ENCODE data around the gene SPRR4. TPM values are rescaled to one million over a fixed set of nuclear protein-coding genes. Genes with fewer than 3 reads are reported as not detected.
"Not testable (repeated sequence)": the region's sequence is repeated elsewhere in the genome, so short reads cannot be mapped to it uniquely, and the experiment has no call there.

Gene SPRR4
- polyA plus RNA-seq, 5 donors, result not detected

DNA sequence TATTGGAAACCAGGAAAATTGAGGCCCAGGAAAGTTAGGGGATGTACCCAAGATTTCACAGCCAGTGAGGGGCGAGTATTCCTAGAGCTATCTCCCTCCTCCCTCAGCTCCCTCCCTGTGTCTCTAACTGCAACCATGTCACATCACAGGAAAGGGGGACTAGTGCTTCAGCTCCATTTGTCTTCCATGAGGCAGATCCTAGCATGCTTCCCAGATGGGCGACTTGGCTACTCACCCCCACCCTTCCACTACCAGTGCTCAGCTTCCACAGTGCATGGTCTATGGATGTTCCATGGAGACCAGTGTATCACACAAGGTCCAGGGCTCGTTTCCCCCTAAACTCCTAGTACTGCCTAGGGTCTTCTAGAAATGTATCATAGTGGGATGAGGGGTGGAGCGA is 4.6 kb upstream of the SPRR4 start:
- no peak for DNase-seq

DNA sequence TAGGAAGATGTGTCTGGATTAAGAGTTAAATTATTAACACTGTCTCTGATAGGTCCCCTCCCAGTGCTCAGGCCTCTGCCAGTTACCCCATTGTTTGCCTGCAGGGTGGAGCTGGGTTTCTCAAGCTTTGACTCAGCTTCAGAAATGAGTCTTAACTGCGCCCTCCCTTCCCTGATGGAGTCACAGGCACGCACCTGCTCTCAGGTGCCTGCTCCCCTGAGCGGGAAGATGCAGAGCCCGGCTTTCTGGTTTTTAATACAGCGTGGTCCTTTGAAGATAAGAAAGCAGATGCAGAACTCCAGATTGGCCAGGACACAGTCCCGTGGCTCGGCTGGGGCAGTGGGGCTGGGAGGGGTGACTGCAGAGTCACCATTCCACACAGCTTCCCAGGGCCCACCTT is 3.2 kb upstream of the SPRR4 start:
- DNase-seq, result no peak

DNA sequence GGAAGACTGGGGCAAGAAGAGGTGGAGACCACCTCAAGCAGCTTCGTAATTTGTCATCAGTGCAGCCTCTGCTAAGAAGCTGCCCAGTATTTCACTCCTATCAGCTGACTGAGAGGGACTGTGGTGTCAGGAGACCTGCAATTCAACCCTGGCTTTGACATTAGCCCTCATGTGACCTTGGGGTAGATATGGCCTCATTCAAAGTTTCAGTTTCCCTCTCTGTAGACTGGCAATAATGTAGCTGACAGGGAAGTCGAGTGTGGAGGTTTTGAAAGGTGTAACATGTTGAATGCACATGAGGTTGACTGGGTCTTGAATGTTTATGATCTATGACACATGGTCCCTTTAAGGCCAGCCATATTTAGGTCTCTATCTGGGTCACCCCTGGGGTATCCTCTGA is 2.2 kb upstream of the SPRR4 start:
- DNase-seq, result no peak

DNA sequence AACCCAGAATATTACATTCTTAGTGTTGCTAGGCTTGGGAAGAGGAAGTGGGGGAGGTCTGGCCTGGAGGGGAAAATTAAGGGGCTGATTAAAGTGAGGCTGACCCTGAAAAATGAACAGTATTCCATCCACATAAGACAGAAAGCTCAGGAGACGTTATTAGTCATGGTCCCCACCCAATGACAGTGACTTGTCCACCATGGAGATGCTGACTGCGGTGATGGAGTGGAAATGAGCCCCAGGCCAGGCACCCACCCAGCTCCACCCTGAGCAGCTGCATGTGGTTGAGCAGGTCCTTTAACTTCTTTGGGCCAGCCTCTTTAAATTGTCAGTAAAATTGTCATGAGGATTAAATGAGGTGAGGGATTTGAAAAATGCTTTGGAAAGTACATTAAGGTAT is 1.4 kb upstream of the SPRR4 start:
- DNase-seq, result no peak

DNA sequence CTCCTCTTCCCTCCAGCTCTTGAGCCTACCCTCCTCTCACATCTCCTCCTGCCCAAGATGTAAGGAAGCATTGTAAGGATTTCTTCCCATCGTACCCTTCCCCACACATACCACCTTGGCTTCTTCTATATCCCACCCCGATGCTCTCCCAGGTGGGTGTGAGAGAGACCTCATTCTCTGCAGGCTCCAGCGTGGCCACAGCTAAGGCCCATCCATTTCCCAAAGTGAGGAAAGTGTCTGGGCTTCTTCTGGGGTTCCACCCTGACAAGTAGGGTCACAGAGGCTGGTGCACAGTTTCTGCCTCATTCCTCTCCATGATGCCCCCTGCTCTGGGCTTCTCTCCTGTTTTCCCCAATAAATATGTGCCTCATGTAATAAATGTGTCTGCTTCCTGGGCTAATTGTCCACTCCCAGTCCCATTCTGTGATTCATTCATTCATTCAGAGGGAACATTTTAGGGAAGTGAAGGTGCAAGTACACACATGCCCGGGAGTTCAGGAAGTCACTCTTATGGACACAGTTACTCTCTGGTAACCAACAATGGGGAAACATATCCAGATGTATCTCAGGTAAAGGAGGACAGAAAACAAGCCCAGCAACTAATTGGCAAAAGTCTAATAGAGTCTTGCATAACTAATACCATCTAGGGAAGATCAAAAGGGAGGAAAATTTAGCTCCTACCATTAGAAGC is 1.9 kb downstream of the SPRR4 start:
- no peak for DNase-seq

DNA sequence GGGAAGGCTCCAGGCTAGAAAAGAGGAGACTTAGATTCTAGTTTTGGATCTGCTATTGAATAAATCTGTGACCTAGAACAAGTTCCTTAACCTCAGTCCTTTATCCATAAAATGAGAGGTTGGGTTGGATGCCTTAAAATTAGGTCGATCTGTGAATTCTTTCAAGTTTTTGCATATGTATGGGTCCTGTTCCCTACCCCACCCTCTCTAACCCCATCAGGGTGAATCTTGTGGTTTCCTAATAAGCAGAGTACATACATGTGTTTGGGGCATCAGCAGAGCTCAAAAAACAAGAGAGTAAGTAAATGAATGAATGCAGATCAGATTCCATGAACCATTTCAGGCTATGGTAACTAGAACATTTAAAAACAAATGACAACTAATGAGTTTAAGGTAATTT is 6.2 kb downstream of the SPRR4 start:
- no peak for DNase-seq

DNA sequence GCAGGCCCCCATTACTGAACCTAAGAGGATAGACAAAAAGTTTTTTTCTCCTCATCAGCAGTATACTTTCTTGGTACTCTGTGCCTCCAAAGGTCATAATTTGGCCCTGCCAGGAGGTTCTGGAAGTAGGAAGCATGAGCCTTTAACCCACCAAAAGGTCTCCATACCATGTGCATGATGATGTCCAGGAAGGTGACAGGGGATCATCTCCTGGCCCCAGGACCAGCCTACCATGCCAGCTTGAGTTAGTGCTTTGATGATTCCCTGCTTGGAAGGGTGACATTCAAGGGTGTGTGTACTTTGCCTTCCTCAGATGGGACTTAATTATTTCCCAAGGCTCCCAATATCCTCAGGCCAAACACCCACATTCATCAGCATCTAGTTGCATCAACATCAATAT is 7.2 kb downstream of the SPRR4 start:
- no peak for DNase-seq

DNA sequence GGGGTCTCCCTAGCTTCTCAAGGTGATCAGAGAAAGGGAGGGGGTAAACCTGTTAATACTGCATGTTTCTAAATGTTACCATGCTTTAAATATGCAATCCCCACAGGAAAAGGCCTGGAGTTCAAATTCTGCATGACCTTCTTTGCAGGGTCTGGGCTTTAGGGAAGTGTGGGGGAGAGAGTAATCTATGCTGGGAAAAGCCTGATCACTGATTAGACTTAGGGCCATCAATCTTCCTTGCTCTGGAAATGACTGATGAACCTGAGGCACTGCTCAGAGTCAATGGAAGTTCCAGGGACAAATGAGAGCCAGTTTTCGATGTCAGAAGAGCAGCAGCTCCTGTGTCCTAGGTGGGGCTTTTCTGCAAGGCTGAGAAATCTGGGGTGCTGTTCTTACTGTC is 10.2 kb downstream of the SPRR4 start:
- no peak for DNase-seq

DNA sequence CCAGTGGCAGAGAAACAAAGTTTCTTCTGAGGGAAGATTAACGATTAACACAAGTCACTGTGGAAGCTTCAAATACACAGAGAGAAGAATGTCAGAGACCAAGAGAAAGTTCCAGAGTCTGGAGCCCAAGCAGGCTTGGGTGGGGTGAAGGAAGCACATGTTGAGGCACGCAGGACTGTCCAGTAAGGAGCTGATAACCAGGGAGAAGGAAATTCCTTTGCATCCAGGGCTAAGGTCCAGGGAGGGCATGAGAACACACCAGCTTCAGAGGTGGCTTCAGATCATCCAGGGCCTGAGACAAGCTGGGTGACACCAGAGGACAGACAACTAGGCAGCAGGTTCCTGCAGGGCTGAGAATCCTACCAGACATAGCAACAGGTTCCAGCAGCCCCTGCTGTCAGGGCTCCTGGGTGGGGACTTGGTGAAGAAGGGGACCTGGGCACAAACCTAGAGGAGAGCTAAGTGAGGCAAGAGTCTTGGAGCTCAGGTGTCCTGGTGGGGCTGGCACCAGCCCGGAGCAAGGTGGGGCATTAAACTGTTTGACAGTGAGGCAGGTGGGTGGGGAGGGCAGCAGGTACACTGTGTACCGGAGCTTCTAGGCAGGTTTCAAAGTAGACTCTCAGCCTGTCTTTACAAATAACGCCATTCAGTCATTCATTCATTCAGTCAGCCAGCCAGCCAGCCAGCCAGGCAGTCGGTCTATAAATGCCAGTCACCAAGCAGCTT is 10.9 kb downstream of the SPRR4 start:
- no peak for DNase-seq

DNA sequence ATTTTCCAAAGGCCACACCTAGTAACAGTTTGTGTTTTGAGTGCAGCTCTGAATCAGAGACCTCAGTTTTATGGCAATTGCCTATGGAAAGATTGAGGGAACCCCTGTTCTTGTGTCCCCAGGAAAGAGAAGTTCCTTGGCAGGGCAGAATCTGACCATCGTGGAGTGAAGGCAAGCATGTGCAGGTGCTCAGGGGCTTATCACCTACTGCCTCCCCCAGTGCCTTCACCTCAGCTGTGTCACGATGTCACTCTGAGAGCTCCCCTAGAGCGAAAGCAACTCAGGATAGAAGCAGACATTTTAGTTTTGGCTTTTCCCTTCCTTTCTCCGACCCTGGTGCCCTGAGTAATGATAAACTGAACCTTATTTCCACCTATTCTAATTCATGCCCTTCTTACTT is 11.6 kb downstream of the SPRR4 start:
- no peak for DNase-seq

DNA sequence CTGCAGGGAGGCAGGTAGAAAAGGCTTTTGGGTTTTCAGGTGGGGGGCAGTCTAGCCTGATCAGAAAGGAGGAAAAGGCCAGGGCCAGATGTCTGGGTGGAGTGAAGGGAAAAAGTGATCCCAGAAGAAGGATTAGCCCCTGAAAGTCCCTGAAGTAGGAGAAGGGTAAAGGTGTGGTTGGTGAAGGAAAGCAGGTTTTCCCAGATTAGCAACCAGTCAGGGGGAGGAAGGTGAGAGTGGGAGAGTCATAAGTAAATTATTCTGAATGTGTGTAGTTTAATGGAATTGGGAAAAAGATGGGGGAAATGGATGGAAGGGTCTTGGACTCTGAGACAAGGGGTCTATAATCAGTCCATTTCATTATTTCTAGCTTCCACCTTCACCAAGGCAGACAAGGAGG is 12.8 kb downstream of the SPRR4 start:
- DNase-seq, result no peak

DNA sequence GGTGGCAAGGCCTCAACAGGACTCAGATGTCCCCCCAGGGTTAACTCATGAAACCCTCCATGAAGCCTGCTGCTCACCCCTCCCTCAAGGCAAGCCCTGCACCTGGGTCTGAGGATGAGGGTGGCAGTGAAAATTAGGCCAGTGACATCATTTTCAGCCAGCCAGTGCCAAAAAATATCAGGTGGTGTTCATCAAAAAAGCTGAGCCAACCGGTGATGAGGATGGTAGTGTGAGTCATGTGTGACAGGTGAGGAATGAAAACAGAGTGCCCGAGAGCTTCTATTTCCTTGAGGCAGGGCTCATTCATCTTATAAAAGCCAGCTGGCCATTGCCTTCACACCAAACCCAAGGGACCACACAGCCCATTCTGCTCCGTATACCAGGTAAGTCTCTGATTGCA is 13.3 kb downstream of the SPRR4 start, which contains the start of gene SPRR1A:
Gene SPRR1A, plus strand, starts transcription at position 339 of the 400 bp plus-strand sequence. CDS start 1,150 bp downstream, outside the sequence.
- no peak for DNase-seq

DNA sequence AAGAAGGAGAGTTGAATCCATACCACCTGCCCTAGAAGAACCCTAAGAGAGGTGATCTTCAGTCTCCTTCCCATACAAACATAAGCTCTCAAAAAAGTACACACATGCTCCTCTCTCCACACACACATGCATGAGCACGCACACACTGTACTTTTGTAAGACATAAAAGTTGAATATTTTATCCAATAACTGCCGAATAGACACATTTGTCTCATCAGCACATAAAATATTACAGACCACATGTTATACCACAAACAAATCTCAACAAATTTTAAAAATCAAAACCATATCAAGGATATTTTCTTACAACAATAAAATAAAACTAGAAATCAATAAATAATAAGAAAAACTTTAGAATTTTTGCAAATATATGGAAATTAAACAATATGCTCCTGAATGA is 16.1 kb downstream of the SPRR4 start:
- DNase-seq, result no peak

DNA sequence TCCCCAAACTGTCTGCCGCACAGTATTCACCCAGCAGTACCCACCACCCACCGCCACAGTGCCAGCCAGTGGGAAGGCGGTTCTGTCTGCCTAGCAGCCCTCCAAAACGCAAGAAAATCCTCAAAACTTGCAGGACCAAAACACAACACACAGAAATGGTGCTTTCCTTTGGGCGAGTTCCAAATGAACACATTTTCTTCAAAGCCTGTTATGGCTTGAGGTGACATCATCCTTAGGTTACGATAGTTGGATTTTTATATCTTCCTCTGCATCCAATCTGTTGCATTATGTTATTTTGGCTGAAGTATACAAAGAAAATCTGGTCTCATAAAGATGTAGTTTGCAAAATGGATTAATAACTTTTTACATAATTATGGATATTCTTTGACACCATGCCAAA is 22.7 kb downstream of the SPRR4 start:
- no peak for DNase-seq

DNA sequence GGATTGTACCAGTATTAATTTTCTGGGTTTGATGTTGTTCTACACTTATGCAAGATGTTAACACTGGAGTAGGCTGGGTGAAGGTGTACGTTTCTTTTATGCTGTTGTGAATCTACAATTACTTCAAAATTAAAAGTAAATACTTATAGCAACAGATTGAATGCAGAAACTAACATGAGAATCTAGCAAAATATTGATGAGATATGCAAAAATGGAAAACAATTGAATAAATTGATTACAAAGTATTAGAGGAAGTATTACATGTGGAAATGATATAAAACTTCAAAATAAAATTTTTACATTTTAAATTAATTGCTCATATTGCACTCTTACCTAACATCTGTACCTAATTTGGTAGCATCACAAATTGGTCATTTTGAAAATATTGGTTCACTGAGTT is 25.4 kb downstream of the SPRR4 start:
- no peak for DNase-seq

DNA sequence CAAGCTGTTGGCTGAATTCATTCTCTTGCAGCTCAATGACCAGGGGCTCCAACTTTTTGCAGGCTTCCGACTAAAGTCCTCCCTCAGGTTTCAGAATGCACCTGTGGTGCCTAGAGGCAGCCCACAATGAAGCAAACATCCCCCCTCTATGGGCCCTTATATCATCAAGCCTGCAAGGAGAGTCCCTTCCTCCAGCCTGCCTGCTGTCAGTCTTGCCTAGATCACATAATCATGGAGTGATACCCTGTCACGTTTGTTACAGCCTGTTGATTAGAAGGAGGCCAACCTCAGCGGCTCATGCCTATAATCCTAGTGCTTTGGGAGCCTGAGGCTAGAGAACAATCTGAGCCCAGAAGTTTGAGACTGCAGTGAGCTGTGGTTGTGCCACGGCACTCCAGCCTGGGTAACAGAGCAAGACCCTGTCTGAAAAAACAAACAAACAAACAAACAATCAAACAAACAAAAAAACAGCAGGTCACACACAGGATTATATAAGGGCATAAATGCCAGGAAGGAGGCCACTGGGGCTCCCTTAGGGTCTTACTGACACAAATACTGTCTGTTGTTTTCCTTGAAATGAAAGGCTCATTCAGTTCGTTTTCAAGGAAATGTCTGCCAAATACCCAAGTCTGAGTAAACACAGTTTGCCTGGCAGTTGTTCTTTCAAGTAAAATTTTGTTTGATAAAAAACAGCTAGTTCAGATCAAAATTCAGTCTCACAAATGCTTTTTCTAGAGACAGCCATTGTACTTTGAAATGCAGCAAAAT is 26.4 kb downstream of the SPRR4 start:
- DNase-seq, result no peak

DNA sequence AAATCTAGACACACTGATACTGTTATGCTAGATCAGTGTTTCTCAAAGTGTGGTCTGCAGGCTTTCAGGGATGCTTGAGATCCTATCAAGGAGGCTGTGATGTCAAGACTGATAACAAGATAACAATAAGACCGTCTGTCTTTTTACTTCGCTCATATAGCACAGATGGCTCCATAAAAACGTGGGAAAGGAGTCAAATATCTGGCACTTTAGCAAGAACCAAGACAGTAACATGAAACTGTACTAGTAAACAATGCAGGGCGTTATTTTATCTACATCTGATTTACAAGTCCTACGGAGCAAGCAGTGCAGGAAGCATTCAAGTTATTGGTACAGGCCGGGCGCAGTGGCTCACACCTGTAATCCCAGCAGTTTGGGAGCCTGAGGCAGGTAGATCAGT is 27.5 kb downstream of the SPRR4 start:
- DNase-seq, result no peak

DNA sequence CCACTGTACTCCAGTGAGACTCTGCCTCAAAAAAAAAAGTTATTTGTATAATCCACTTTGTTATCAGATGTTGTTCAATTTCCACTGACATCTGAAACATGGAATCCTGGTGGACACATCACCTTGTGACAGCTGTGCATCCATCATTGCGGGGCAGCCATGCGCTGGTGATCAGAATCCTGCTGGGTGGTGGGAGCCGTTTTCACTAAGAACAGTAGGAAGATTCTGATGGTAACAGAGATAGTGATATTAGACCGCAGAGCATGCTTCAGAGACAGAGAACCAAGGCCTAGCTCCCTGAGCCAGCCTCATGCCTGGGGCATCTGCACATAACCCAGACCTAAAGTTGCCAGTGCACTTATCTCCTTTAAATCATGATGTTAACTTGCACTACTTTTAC is 28.0 kb downstream of the SPRR4 start:
- no peak for DNase-seq

DNA sequence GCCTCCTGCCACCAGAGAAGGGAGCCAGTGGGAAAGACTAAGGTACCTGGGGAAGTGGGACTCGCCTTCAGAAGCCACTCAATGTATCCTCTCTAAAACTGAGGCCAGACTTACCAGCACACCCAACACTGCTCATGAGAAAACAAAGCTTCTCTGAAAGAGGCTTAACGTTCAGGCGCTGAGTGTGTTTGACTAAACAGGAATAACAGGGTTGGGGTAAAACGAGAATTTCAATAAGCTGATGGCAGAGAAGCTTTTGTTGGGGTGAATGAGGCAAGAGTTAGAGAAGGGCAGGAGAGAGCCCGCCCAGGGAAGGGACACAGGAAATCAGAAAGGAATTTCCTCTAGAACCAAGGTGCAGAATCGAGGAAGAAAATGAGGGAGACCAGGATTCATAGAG is 29.4 kb downstream of the SPRR4 start:
- DNase-seq, result no peak

DNA sequence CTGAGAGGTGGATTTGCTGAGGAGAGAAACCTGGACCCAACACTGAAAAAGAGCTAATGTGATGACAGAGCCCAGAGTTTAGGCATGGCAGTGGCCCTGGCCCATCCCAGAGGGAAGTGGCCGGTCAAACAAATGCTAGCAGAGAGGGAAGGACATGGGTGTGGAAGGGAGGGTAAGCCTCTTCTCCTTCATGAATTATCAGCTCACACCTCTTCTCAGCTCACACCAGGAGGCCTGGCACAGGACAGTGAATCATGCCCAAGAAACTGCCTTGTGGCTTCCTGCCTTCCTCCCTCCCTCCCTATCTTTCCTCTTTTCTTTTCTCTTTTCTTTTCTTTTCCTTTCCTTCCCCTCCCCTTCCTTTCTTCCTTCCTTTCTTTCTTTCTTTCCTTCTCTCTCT is 29.8 kb downstream of the SPRR4 start:
- DNase-seq, result no peak

DNA sequence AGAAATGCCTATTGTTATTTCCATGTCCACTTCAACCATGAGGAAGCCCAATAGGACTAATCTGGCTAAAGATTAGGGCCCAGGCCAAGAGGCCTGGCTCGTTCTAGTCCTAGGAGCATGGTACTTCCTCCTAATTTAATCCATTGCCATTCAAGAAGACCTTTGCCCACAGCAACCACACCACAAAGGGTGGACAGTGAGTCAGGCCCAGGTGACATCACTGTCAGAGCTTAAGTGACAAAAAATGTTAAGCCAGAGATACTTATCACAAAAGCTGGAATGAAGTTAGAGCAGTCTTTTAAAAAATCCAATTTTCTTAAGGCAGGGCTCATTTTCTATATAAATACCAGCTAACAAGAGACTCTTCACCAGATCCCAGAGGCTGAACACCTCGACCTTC is 30.9 kb downstream of the SPRR4 start, which contains the start of gene SPRR3:
Gene SPRR3, plus strand, starts transcription at position 368 of the 400 bp plus-strand sequence. CDS start 1,272 bp downstream, outside the sequence.
- no peak for DNase-seq

DNA sequence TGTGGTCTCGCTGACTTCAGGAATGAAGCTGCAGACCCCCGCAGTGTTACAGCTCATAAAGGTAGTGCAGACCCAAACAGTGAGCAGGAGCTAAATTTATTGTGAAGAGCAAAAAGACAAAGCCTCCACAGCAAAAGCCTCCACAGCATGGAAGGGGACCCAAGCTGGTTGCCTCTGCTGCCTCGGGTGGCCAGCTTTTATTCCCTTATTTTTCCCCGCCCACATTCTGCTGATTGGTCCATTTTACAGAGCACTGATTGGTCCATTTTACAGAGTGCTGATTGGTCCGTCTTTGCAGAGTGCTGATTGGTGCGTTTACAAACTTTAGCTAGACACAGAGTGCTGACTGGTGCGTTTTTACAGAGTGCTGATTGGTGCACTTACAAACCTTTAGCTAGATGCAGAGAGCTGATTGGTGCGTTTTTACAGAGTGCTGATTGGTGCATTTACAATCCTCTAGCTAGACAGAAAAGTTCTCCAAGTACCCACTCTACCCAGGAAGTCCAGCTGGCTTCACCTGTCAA is 40.8 kb downstream of the SPRR4 start:
- not testable (repeated sequence) for DNase-seq

DNA sequence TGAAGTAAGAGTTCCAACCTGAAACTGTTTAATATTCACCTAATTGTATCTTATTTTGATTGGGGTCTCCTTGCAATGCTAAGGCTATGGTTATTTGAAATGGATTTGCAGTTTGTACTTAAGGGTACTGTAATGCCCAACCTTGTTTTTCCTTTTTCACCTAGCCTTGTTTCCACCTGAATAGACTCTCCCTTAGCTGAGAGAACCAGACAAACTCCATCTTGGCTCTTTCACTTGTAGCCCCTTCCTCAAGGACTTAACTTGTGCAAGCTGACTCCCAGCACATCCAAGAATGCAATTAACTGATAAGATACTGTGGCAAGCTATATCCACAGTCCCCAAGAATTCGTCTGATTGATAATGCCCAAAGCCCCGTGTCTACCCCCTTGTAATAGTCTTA is 51.4 kb downstream of the SPRR4 start:
- DNase-seq, result not testable (repeated sequence)
